Endothelial cell of umbilical vein (primary cell): Measurements from ENCODE around the gene TRRAP. TPM values are rescaled to one million over a fixed set of nuclear protein-coding genes. Genes with fewer than 3 reads are reported as not detected.

Experiments used
- BruUV-seq: library from RNA; stranded (reverse); fragments of 400-500 nt; replicated peaks from 2 replicates; lab custom pipeline; 2021; lab: Mats Ljungman, UMichigan
- CTCF ChIA-PET: fragments of 300-600, 350-600 bp; sonication (Branson Sonifier 250); formaldehyde crosslinking; loops from one replicate; lab custom pipeline; 2021; ENCODE audit warnings: antibody characterized with exemption, inconsistent platforms; lab: Charles Lee
- POLR2A ChIA-PET: fragments of 300-600, 350-600 bp; sonication (Branson Sonifier 250); formaldehyde crosslinking; loops from one replicate; lab custom pipeline; 2021; ENCODE audit warnings: antibody characterized with exemption, inconsistent platforms; lab: Charles Lee
- DNase-seq: peaks from one replicate; pipeline ENCODE4 v3.0.0-alpha.2; 2011; ENCODE audit warnings: low read depth, low spot score
- FAIRE-seq: peaks from 2 replicates; lab custom pipeline; 2011; peaks lifted over from hg19 to GRCh38; lab: Jason Lieb, UNC
- H2AFZ ChIP-seq: 2 replicates; pipeline ENCODE4 v1.6.0; 2012; ENCODE audit warnings: low read depth, low read length, control low read depth, inconsistent platforms
- H3K27ac ChIP-seq: 2 replicates; pipeline ENCODE4 v1.5.1; 2011; ENCODE audit warnings: low read depth, mild to moderate bottlenecking, control low read depth, low read length, moderate library complexity; ENCODE audit not compliant: insufficient read depth
- H3K27me3 ChIP-seq, 2 experiments: 2 replicates each; pipeline versions ENCODE4 v1.6.0 to v1.6.1; 2011; ENCODE audit warnings: low read length in 2 of 2, mixed read lengths in 1 of 2; ENCODE audit not compliant: control insufficient read depth in 2 of 2, insufficient read depth in 2 of 2
- H3K36me3 ChIP-seq, 2 experiments: 2 replicates in 1 of 2; 3 replicates in 1 of 2; pipeline ENCODE4 v1.5.1; 2011; ENCODE audit warnings: low read length in 2 of 2, mild to moderate bottlenecking in 1 of 2, moderate library complexity in 1 of 2; ENCODE audit not compliant: control insufficient read depth in 2 of 2, insufficient read depth in 2 of 2; ENCODE audit errors: extremely low read depth in 1 of 2
- H3K4me1 ChIP-seq: 3 replicates; pipeline ENCODE4 v1.5.1; 2011; ENCODE audit warnings: mild to moderate bottlenecking, low read length; ENCODE audit not compliant: control insufficient read depth, insufficient read depth; ENCODE audit errors: extremely low read depth
- H3K4me2 ChIP-seq: 2 replicates; pipeline ENCODE4 v1.6.1; 2011; ENCODE audit warnings: low read length, control low read depth, mixed read lengths; ENCODE audit not compliant: insufficient read depth
- H3K4me3 ChIP-seq, 3 experiments: fragments of 200-600 bp in 1 of 3; sonication (generic), shearing (Covaris generic) in 1 of 3; replicated peaks in 1 of 3; 2 replicates each; pipeline ENCODE4 v1.5.1; 2011 to 2016; ENCODE audit warnings: control low read depth in 3 of 3, low read length in 3 of 3, mild to moderate bottlenecking in 2 of 3, inconsistent platforms in 1 of 3, low read depth in 1 of 3, moderate library complexity in 1 of 3; ENCODE audit not compliant: insufficient read depth in 1 of 3
- H3K79me2 ChIP-seq: 2 replicates; pipeline ENCODE4 v1.6.0; 2012; ENCODE audit warnings: low read length, inconsistent platforms; ENCODE audit not compliant: control insufficient read depth, insufficient read depth
- H3K9ac ChIP-seq: replicated peaks from 2 replicates; pipeline ENCODE3; 2011; ENCODE audit warnings: low read length, control low read depth; ENCODE audit not compliant: insufficient read depth; ENCODE audit errors: extremely low read depth
- H3K9me1 ChIP-seq: replicated peaks from 3 replicates; pipeline ENCODE4 v1.6.0; 2011; ENCODE audit warnings: mild to moderate bottlenecking, low read length; ENCODE audit not compliant: control insufficient read depth, insufficient read depth; ENCODE audit errors: extremely low read depth
- H3K9me3 ChIP-seq: replicated peaks from 2 replicates; pipeline ENCODE4 v1.5.1; 2012; ENCODE audit warnings: low read length, inconsistent platforms; ENCODE audit not compliant: control insufficient read depth, insufficient read depth
- H4K20me1 ChIP-seq: replicated peaks from 2 replicates; pipeline ENCODE3; 2011; ENCODE audit warnings: mild to moderate bottlenecking, low read length; ENCODE audit not compliant: control insufficient read depth, insufficient read depth; ENCODE audit errors: extremely low read depth
- CTCF ChIP-seq, 2 donors: IDR thresholded peaks; 1 replicate in 1 of 2; 2 replicates in 1 of 2; pipeline ENCODE4 v1.5.1; 2011; ENCODE audit warnings: low read length in 2 of 2, mild to moderate bottlenecking in 2 of 2, moderate library complexity in 2 of 2, control low read depth in 1 of 2, inconsistent platforms in 1 of 2, low read depth in 1 of 2; ENCODE audit not compliant: insufficient read depth in 1 of 2; ENCODE audit errors: extremely low read depth in 1 of 2
- EZH2 ChIP-seq: IDR thresholded peaks from 2 replicates; pipeline ENCODE4 v1.6.1; 2012; ENCODE audit warnings: borderline replicate concordance, low read depth, mild to moderate bottlenecking, moderate library complexity, low read length, inconsistent platforms; ENCODE audit not compliant: severe bottlenecking
- FOS ChIP-seq: IDR thresholded peaks from 2 replicates; pipeline ENCODE4 v1.6.1; 2011; ENCODE audit warnings: mild to moderate bottlenecking, low read length, moderate library complexity, borderline replicate concordance; ENCODE audit not compliant: insufficient read depth
- GATA2 ChIP-seq: IDR thresholded peaks from 2 replicates; pipeline ENCODE4 v1.7.0; 2011; ENCODE audit warnings: low read depth, mild to moderate bottlenecking, moderate library complexity, mixed read lengths, low read length; ENCODE audit not compliant: insufficient read length, insufficient read depth
- JUN ChIP-seq: IDR thresholded peaks from 2 replicates; pipeline ENCODE4 v1.6.1; 2011; ENCODE audit warnings: borderline replicate concordance, low read depth; ENCODE audit not compliant: insufficient read length, insufficient read depth
- MYC ChIP-seq: IDR thresholded peaks from one replicate; pipeline ENCODE4 v1.6.1; 2011; ENCODE audit warnings: mild to moderate bottlenecking, low read depth, low read length
- POLR2A ChIP-seq: IDR thresholded peaks from 2 replicates; pipeline ENCODE4 v1.6.1; 2012; ENCODE audit warnings: low read depth, mild to moderate bottlenecking, control low read depth, low read length
- POLR2AphosphoS5 ChIP-seq: IDR thresholded peaks from 2 replicates; pipeline ENCODE4 v1.6.1; 2012; ENCODE audit warnings: low read depth, mild to moderate bottlenecking, control low read depth, low read length, moderate library complexity; ENCODE audit not compliant: insufficient read depth
- dilution Hi-C: fragments of 300-500 bp; cut with MboI; formaldehyde crosslinking; loops from one replicate; pipeline ENCODE4 v1.15.0; 2019; ENCODE audit warnings: low sequenced_read_pairs; ENCODE audit not compliant: extremely low pct_ligation_motif_present
- intact Hi-C: fragments of 100-400 bp; cut with micrococcal nuclease; formaldehyde crosslinking; loops from one replicate; pipeline ENCODE4 v1.10.0; 2022
- polyA plus RNA-seq, 4 experiments: library from polyadenylated mRNA; depleted of rRNA in 3 of 4; stranded (reverse) in 3 of 4; unstranded in 1 of 4; fragments of >200 nt; gene quantifications; 2 replicates each; pipeline versions ENCODE4 v1.2.1 to v1.2.3, GENCODE V29; 2011 to 2012; ENCODE audit warnings: missing spikeins in 1 of 4
- total RNA-seq: library from RNA; stranded (reverse); gene quantifications from 2 replicates; pipeline ENCODE4 v1.2.3, GENCODE V29; 2021
- TF ChIP-seq, protein P1 (sequence below): IDR thresholded peaks from 2 replicates; pipeline ENCODE4 v1.6.1; 2011; ENCODE audit not compliant: insufficient read depth, insufficient read length

TRRAP gene
- total and polyA plus RNA-seq, 2 donors (not counting 3 experiments of a cell fraction or from before 2014, with no cell fraction given): 21.8 to 45.8 TPM

GRCh38 chr7:98884416-98884815 is 6.1 kb downstream of the TRRAP start:
- TF ChIP-seq, protein P1, sequence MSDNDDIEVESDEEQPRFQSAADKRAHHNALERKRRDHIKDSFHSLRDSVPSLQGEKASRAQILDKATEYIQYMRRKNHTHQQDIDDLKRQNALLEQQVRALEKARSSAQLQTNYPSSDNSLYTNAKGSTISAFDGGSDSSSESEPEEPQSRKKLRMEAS: no peak
- no peak for TF ChIP-seq JUN
- TF ChIP-seq CTCF (IDR thresholded peaks at IDR 0.05; ENCODE audit: extremely low read depth in 1 of 2, insufficient read depth in 1 of 2, low read depth in 1 of 2, low read length in 2 of 2): no peak
- no peak for TF ChIP-seq MYC
- TF ChIP-seq GATA2: no peak
- TF ChIP-seq POLR2AphosphoS5: no peak
- TF ChIP-seq EZH2: no peak
- TF ChIP-seq POLR2A: no peak
- no peak for TF ChIP-seq FOS
- no TSS peak for BruUV-seq
- intact Hi-C loops (no loop called here), dilution Hi-C loops (no loop called here)
- CTCF ChIA-PET: interaction anchor here (2.0 kb wide), 1 partner anchor 53 kb away, joined by 5 read pairs; no protein-coding TSS in a partner anchor
- H3K4me3 ChIP-seq: no peak overlapping the region
- no peaks in the 10 kb centered on the region for H3K27me3 ChIP-seq
- H3K4me2 ChIP-seq: no peak overlapping the region
- no peaks in the 10 kb centered on the region for H4K20me1 ChIP-seq
- POLR2A ChIA-PET: no interaction called here
- DNase-seq (no peak), FAIRE-seq (no peak)
- no peak overlapping the region for H3K9ac ChIP-seq
- H2AFZ ChIP-seq: no peak overlapping the region
- H3K9me3 ChIP-seq: no peaks in the 10 kb centered on the region
- no peaks in the 10 kb centered on the region for H3K9me1 ChIP-seq
- H3K27ac ChIP-seq: no peak overlapping the region
- peaks cover 9 to 16% of the 10 kb centered on the region in 2 experiments for H3K36me3 ChIP-seq
- peaks cover 6% of the 10 kb centered on the region for H3K4me1 ChIP-seq
- H3K79me2 ChIP-seq: peaks cover 29% of the 10 kb centered on the region
